ENCODE results near the gene CCDC141.

The CCDC141 gene

DNA sequence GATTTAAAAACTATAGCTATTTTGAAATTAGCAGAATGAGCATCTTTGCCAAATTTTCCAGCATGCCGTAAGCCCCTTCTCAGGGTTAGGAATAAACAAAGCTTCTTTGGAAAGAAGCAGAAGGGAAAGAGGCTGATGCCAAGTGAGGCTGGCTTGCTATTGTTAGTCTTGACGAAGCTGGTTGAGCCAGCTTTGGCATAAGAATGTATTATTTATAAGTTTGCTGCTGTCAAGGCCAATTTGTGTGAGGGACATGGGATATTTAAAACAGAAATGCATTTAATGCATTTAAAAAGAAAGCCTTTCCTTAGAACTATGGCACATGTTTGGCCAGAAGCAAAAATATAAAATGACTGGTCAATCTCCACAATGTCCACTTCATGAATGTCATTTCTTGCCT is 190.2 kb downstream of the CCDC141 start:
- ATAC-seq: peak; percentile 69

DNA sequence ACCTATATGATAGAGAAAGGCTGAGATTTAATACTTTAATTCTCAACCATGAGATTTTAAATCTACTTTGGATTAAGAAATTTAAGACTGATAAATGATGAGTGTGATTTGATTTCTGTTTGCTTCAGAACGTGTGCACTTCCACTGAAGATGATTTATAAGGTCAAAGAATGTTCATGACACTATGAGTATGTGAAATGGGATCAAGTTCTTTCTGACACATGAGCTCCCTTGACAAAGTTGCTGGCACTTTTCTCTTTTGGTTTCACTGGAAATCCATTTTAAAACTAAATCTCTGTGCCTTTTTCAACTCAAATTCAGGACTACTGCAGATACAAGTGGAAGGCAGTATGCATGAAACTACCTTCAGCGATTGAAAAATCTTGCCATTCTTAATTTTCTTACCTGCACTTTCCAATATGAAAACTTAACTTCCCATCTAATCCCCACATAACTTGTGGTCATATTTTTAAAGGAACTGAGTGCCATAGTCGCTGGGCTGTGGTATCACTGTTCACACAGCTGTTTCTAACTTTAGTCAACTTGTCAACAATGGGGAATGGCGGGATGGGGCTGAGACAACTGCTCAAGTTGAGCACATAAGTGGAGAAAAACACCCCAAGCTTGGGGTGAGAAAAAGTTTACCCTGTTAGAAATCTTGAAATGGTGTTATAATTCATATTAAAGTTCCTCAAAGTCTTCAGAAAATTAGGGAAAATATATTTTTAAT is 190.9 kb downstream of the CCDC141 start:
- TF ChIP-seq ZNF8 (CRISPR knock-in tag; IDR thresholded peaks at IDR 0.05): no peak
- TF ChIP-seq BACH2 (CRISPR knock-in tag; IDR thresholded peaks at IDR 0.05; ENCODE audit: borderline replicate concordance): no peak
- TF ChIP-seq TOX (CRISPR knock-in tag; IDR thresholded peaks at IDR 0.05; ENCODE audit: borderline replicate concordance): no peak

More for the DNA sequence above, 190.2 kb downstream of the CCDC141 start:
- TF ChIP-seq RARB (CRISPR knock-in tag; IDR thresholded peaks at IDR 0.05) (no peak), GLIS3 (CRISPR knock-in tag; IDR thresholded peaks at IDR 0.05) (no peak), ZFP30 (CRISPR knock-in tag; IDR thresholded peaks at IDR 0.05) (no peak), CSDC2 (CRISPR knock-in tag; IDR thresholded peaks at IDR 0.05) (no peak), ESRRG (CRISPR knock-in tag; IDR thresholded peaks at IDR 0.05) (no peak), ZC3H10 (CRISPR knock-in tag; IDR thresholded peaks at IDR 0.05) (peak; percentile 57; the same call in 1 of the 2 replicates)

DNA sequence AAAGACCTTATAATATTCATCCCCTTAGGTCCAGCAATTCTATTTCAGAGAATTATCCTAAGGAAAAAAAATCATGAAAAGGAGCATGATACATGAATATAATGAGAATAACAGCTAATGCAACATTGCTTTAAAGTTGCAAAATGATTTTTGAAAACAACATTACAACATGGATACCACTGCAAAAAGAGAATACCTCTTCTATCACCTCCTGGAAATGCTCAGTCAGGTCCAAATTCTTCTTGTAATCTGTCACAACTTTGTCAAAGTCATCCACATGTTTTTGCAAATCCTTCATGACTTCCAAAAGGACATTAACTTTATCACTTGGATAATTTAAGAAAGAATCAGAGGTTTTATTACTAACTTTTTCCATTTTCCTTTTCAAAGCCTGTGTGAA is 194.8 kb downstream of the CCDC141 start:
- ATAC-seq: no peak
- no peak for TF ChIP-seq SNAI2 (CRISPR knock-in tag; IDR thresholded peaks at IDR 0.05)
- no peak for TF ChIP-seq ZFP3 (CRISPR knock-in tag; IDR thresholded peaks at IDR 0.05)
- TF ChIP-seq ZNF8 (CRISPR knock-in tag; IDR thresholded peaks at IDR 0.05): no peak
- TF ChIP-seq CREB5 (CRISPR knock-in tag; IDR thresholded peaks at IDR 0.05; ENCODE audit: low read depth): no peak
- no peak for TF ChIP-seq ZFP30 (CRISPR knock-in tag; IDR thresholded peaks at IDR 0.05)
- no peak for TF ChIP-seq ISL1 (CRISPR knock-in tag; IDR thresholded peaks at IDR 0.05)
- TF ChIP-seq, protein P1, sequence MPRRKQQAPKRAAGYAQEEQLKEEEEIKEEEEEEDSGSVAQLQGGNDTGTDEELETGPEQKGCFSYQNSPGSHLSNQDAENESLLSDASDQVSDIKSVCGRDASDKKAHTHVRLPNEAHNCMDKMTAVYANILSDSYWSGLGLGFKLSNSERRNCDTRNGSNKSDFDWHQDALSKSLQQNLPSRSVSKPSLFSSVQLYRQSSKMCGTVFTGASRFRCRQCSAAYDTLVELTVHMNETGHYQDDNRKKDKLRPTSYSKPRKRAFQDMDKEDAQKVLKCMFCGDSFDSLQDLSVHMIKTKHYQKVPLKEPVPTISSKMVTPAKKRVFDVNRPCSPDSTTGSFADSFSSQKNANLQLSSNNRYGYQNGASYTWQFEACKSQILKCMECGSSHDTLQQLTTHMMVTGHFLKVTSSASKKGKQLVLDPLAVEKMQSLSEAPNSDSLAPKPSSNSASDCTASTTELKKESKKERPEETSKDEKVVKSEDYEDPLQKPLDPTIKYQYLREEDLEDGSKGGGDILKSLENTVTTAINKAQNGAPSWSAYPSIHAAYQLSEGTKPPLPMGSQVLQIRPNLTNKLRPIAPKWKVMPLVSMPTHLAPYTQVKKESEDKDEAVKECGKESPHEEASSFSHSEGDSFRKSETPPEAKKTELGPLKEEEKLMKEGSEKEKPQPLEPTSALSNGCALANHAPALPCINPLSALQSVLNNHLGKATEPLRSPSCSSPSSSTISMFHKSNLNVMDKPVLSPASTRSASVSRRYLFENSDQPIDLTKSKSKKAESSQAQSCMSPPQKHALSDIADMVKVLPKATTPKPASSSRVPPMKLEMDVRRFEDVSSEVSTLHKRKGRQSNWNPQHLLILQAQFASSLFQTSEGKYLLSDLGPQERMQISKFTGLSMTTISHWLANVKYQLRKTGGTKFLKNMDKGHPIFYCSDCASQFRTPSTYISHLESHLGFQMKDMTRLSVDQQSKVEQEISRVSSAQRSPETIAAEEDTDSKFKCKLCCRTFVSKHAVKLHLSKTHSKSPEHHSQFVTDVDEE (CRISPR knock-in tag; IDR thresholded peaks at IDR 0.05): no peak
- TF ChIP-seq TCF4 (CRISPR knock-in tag; IDR thresholded peaks at IDR 0.05; ENCODE audit: borderline replicate concordance): no peak
- TF ChIP-seq PATZ1 (CRISPR knock-in tag; IDR thresholded peaks at IDR 0.05; ENCODE audit: borderline replicate concordance): no peak
- TF ChIP-seq, protein P2, sequence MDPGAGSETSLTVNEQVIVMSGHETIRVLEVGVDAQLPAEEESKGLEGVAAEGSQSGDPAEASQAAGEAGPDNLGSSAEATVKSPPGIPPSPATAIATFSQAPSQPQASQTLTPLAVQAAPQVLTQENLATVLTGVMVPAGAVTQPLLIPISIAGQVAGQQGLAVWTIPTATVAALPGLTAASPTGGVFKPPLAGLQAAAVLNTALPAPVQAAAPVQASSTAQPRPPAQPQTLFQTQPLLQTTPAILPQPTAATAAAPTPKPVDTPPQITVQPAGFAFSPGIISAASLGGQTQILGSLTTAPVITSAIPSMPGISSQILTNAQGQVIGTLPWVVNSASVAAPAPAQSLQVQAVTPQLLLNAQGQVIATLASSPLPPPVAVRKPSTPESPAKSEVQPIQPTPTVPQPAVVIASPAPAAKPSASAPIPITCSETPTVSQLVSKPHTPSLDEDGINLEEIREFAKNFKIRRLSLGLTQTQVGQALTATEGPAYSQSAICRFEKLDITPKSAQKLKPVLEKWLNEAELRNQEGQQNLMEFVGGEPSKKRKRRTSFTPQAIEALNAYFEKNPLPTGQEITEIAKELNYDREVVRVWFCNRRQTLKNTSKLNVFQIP (CRISPR knock-in tag; IDR thresholded peaks at IDR 0.05; ENCODE audit: borderline replicate concordance, low read depth): no peak
- TF ChIP-seq BACH2 (CRISPR knock-in tag; IDR thresholded peaks at IDR 0.05; ENCODE audit: borderline replicate concordance): no peak
- TF ChIP-seq GLIS3 (CRISPR knock-in tag; IDR thresholded peaks at IDR 0.05): no peak

More for the DNA sequence above, 190.9 kb downstream of the CCDC141 start:
- no peak for ATAC-seq

DNA sequence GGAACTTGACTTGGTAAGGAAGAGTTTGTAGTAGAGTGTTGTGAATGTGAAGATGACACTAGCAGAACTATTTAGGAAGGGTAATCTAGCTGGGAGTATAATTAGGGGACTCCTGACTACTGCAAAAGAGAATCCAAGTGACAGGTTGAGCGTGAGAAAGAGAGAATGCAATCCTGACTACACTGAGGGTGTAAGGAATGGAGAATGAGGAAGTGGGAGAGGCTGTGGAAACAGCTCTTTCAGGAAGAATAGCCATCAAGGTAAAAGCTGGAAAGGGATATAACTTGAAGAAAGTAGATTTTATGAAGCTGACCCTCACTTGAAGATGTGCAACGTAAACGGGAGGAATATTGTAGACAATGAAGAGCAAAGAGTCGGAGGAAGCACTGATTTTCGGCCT is 201.6 kb downstream of the CCDC141 start:
- no peak for ATAC-seq
- TF ChIP-seq SNAI2 (CRISPR knock-in tag; IDR thresholded peaks at IDR 0.05): no peak
- TF ChIP-seq CSRNP3 (CRISPR knock-in tag; IDR thresholded peaks at IDR 0.05): no peak
- TF ChIP-seq ZFP30 (CRISPR knock-in tag; IDR thresholded peaks at IDR 0.05): no peak
- no peak for TF ChIP-seq ZFP3 (CRISPR knock-in tag; IDR thresholded peaks at IDR 0.05)
- TF ChIP-seq, protein P2 (CRISPR knock-in tag; IDR thresholded peaks at IDR 0.05; ENCODE audit: borderline replicate concordance, low read depth): no peak
- no peak for TF ChIP-seq RARB (CRISPR knock-in tag; IDR thresholded peaks at IDR 0.05)
- no peak for TF ChIP-seq TOX (CRISPR knock-in tag; IDR thresholded peaks at IDR 0.05; ENCODE audit: borderline replicate concordance)
- no peak for TF ChIP-seq ARNTL (CRISPR knock-in tag; IDR thresholded peaks at IDR 0.05; ENCODE audit: borderline replicate concordance, low read depth)
- no peak for TF ChIP-seq ISL1 (CRISPR knock-in tag; IDR thresholded peaks at IDR 0.05)
- TF ChIP-seq CREB5 (CRISPR knock-in tag; IDR thresholded peaks at IDR 0.05; ENCODE audit: low read depth): no peak
- TF ChIP-seq PPARA (CRISPR knock-in tag; IDR thresholded peaks at IDR 0.05; ENCODE audit: borderline replicate concordance): no peak
- TF ChIP-seq ZNF8 (CRISPR knock-in tag; IDR thresholded peaks at IDR 0.05): no peak
- TF ChIP-seq ZNF70 (CRISPR knock-in tag; IDR thresholded peaks at IDR 0.05): no peak
- no peak for TF ChIP-seq OSR1 (CRISPR knock-in tag; IDR thresholded peaks at IDR 0.05)
- no peak for TF ChIP-seq GLIS3 (CRISPR knock-in tag; IDR thresholded peaks at IDR 0.05)
- TF ChIP-seq ESRRG (CRISPR knock-in tag; IDR thresholded peaks at IDR 0.05): no peak
- TF ChIP-seq ZNF565 (CRISPR knock-in tag; conservative IDR thresholded peaks at IDR 0.05; ENCODE audit: low read depth): no peak
- TF ChIP-seq CSDC2 (CRISPR knock-in tag; IDR thresholded peaks at IDR 0.05): no peak
